ENCODE measurements around the gene ADAMTSL3.

GRCh38 chr15:84035399-84035766 is 381.5 kb downstream of the ADAMTSL3 start:
- TF ChIP-seq, protein P1, sequence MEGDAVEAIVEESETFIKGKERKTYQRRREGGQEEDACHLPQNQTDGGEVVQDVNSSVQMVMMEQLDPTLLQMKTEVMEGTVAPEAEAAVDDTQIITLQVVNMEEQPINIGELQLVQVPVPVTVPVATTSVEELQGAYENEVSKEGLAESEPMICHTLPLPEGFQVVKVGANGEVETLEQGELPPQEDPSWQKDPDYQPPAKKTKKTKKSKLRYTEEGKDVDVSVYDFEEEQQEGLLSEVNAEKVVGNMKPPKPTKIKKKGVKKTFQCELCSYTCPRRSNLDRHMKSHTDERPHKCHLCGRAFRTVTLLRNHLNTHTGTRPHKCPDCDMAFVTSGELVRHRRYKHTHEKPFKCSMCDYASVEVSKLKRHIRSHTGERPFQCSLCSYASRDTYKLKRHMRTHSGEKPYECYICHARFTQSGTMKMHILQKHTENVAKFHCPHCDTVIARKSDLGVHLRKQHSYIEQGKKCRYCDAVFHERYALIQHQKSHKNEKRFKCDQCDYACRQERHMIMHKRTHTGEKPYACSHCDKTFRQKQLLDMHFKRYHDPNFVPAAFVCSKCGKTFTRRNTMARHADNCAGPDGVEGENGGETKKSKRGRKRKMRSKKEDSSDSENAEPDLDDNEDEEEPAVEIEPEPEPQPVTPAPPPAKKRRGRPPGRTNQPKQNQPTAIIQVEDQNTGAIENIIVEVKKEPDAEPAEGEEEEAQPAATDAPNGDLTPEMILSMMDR (IDR thresholded peaks at IDR 0.05; ENCODE audit: poor library complexity, severe bottlenecking), result peak; percentile 65
- TF ChIP-seq, protein P2, sequence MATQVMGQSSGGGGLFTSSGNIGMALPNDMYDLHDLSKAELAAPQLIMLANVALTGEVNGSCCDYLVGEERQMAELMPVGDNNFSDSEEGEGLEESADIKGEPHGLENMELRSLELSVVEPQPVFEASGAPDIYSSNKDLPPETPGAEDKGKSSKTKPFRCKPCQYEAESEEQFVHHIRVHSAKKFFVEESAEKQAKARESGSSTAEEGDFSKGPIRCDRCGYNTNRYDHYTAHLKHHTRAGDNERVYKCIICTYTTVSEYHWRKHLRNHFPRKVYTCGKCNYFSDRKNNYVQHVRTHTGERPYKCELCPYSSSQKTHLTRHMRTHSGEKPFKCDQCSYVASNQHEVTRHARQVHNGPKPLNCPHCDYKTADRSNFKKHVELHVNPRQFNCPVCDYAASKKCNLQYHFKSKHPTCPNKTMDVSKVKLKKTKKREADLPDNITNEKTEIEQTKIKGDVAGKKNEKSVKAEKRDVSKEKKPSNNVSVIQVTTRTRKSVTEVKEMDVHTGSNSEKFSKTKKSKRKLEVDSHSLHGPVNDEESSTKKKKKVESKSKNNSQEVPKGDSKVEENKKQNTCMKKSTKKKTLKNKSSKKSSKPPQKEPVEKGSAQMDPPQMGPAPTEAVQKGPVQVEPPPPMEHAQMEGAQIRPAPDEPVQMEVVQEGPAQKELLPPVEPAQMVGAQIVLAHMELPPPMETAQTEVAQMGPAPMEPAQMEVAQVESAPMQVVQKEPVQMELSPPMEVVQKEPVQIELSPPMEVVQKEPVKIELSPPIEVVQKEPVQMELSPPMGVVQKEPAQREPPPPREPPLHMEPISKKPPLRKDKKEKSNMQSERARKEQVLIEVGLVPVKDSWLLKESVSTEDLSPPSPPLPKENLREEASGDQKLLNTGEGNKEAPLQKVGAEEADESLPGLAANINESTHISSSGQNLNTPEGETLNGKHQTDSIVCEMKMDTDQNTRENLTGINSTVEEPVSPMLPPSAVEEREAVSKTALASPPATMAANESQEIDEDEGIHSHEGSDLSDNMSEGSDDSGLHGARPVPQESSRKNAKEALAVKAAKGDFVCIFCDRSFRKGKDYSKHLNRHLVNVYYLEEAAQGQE (IDR thresholded peaks at IDR 0.05; ENCODE audit: borderline replicate concordance), result no peak
- no peak for TF ChIP-seq POLR2AphosphoS5 (IDR thresholded peaks at IDR 0.05)
- no peak for TF ChIP-seq EP300 (conservative IDR thresholded peaks at IDR 0.05; ENCODE audit: poor library complexity, severe bottlenecking)
- TF ChIP-seq EZH2 (IDR thresholded peaks at IDR 0.05; ENCODE audit: borderline replicate concordance, insufficient read depth, low read length, poor library complexity, severe bottlenecking), result no peak
- TF ChIP-seq SMC3 (conservative IDR thresholded peaks at IDR 0.05; ENCODE audit: poor library complexity), result peak; percentile 76
- TF ChIP-seq TAF1 (IDR thresholded peaks at IDR 0.05; ENCODE audit: low read depth), result no peak
- TF ChIP-seq RAD21 (conservative IDR thresholded peaks at IDR 0.05), result peak; percentile 71

Data from neural cell (in vitro differentiated cells).